Measurements from ENCODE around the gene SLC25A12.

Gene SLC25A12

GRCh38 chr2:171878481-171878993 is 15.5 kb downstream of the SLC25A12 start:
- TF ChIP-seq, protein P1, sequence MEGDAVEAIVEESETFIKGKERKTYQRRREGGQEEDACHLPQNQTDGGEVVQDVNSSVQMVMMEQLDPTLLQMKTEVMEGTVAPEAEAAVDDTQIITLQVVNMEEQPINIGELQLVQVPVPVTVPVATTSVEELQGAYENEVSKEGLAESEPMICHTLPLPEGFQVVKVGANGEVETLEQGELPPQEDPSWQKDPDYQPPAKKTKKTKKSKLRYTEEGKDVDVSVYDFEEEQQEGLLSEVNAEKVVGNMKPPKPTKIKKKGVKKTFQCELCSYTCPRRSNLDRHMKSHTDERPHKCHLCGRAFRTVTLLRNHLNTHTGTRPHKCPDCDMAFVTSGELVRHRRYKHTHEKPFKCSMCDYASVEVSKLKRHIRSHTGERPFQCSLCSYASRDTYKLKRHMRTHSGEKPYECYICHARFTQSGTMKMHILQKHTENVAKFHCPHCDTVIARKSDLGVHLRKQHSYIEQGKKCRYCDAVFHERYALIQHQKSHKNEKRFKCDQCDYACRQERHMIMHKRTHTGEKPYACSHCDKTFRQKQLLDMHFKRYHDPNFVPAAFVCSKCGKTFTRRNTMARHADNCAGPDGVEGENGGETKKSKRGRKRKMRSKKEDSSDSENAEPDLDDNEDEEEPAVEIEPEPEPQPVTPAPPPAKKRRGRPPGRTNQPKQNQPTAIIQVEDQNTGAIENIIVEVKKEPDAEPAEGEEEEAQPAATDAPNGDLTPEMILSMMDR (IDR thresholded peaks at IDR 0.05; ENCODE audit: low read depth, low read length, poor library complexity, severe bottlenecking) = no peak
- no peak for TF ChIP-seq EZH2phosphoT487 (IDR thresholded peaks at IDR 0.05; ENCODE audit: borderline replicate concordance, low read length)
- Histone ChIP-seq H3K9me2 (replicated peaks; ENCODE audit: control insufficient read depth, low read length) (no peaks in the 10 kb centered on the region), H3K9me3 (ENCODE audit: control insufficient read depth, insufficient read depth, low read length) (no peaks in the 10 kb centered on the region), H3F3A (ENCODE audit: control insufficient read depth, insufficient read depth) (no peaks in the 10 kb centered on the region), H3K36me3 (ENCODE audit: control insufficient read depth, low read length) (peaks cover 27% of the 10 kb centered on the region), H3K4me1 (ENCODE audit: control insufficient read depth, low read length) (no peaks in the 10 kb centered on the region), H3K27ac (ENCODE audit: low read depth, low read length) (no peak overlapping the region), H3K4me2 (ENCODE audit: low read length) (no peak overlapping the region), H3K4me3 (ENCODE audit: low read length) (no peak overlapping the region), H4K20me1 (ENCODE audit: control insufficient read depth, insufficient read depth, low read depth, low read length) (no peaks in the 10 kb centered on the region), H3K79me2 (ENCODE audit: control insufficient read depth, low read length) (peaks cover 70% of the 10 kb centered on the region), H3K27me3 (ENCODE audit: control insufficient read depth, low read length) (no peaks in the 10 kb centered on the region)

- peaks cover 68% of the 10 kb centered on the region for H3K79me2 ChIP-seq (ENCODE audit: control insufficient read depth, low read length)
- H3K36me3 ChIP-seq (ENCODE audit: control insufficient read depth, low read length) = peaks cover 34% of the 10 kb centered on the region
- H3K9me2 ChIP-seq (replicated peaks; ENCODE audit: control insufficient read depth, low read length) = no peaks in the 10 kb centered on the region
- H4K20me1 ChIP-seq (ENCODE audit: control insufficient read depth, insufficient read depth, low read depth, low read length) = no peaks in the 10 kb centered on the region
- TF ChIP-seq, protein P1 (IDR thresholded peaks at IDR 0.05; ENCODE audit: low read depth, low read length, poor library complexity, severe bottlenecking) = no peak
- no peak for TF ChIP-seq EZH2phosphoT487 (IDR thresholded peaks at IDR 0.05; ENCODE audit: borderline replicate concordance, low read length)
- no peak overlapping the region for H3K4me3 ChIP-seq (ENCODE audit: low read length)
- no peak overlapping the region for H3K27ac ChIP-seq (ENCODE audit: low read depth, low read length)
- H3K4me1 ChIP-seq (ENCODE audit: control insufficient read depth, low read length) = no peaks in the 10 kb centered on the region
- no peaks in the 10 kb centered on the region for H3F3A ChIP-seq (ENCODE audit: control insufficient read depth, insufficient read depth)
- H3K27me3 ChIP-seq (ENCODE audit: control insufficient read depth, low read length) = no peaks in the 10 kb centered on the region
- H3K4me2 ChIP-seq (ENCODE audit: low read length) = no peak overlapping the region
- no peaks in the 10 kb centered on the region for H3K9me3 ChIP-seq (ENCODE audit: control insufficient read depth, insufficient read depth, low read length)
These were observed 19.1 kb downstream of the SLC25A12 start for GRCh38 chr2:171874963-171875362.

DNA sequence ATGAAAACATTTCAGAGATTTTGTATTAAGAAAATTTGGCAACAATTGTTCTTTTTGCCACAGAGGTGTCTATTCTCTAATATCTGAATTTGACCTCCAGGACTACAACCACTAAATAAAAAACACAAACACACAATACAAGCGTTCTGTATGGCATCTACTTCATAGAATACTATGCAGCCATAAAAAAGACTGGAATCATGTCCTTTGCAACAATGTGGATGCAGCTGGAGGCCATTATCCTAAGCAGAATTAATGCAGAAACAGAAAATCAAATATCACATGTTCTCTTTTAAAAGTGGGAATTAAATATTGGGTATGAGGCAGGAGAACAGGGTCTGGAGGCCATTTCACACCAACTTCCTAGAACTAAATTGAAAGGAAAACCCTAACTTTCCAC is 19.5 kb downstream of the SLC25A12 start:
- Histone ChIP-seq H3K4me1 (ENCODE audit: control insufficient read depth, low read length) (no peaks in the 10 kb centered on the region), H3F3A (ENCODE audit: control insufficient read depth, insufficient read depth) (no peaks in the 10 kb centered on the region), H3K9me2 (replicated peaks; ENCODE audit: control insufficient read depth, low read length) (no peaks in the 10 kb centered on the region), H3K4me3 (ENCODE audit: low read length) (no peak overlapping the region), H3K27me3 (ENCODE audit: control insufficient read depth, low read length) (no peaks in the 10 kb centered on the region), H3K79me2 (ENCODE audit: control insufficient read depth, low read length) (peaks cover 69% of the 10 kb centered on the region), H3K36me3 (ENCODE audit: control insufficient read depth, low read length) (peaks cover 37% of the 10 kb centered on the region), H3K4me2 (ENCODE audit: low read length) (no peak overlapping the region), H3K27ac (ENCODE audit: low read depth, low read length) (no peak overlapping the region), H4K20me1 (ENCODE audit: control insufficient read depth, insufficient read depth, low read depth, low read length) (no peaks in the 10 kb centered on the region), H3K9me3 (ENCODE audit: control insufficient read depth, insufficient read depth, low read length) (no peaks in the 10 kb centered on the region)
- TF ChIP-seq, protein P1 (IDR thresholded peaks at IDR 0.05; ENCODE audit: low read depth, low read length, poor library complexity, severe bottlenecking) = no peak
- TF ChIP-seq EZH2phosphoT487 (IDR thresholded peaks at IDR 0.05; ENCODE audit: borderline replicate concordance, low read length) = no peak
